Epithelial cell of proximal tubule (primary cell): Measurements from ENCODE around the gene ZNF529. TPM values are rescaled to one million over a fixed set of nuclear protein-coding genes. Genes with fewer than 3 reads are reported as not detected.

ENCODE experiments used
- DNase-seq: peaks from one replicate; pipeline ENCODE4 v3.0.0-alpha.2; 2011; ENCODE audit warnings: low read depth
- H3K4me3 ChIP-seq: 2 replicates; pipeline ENCODE4 v1.5.1; 2011; ENCODE audit warnings: low read depth, mild to moderate bottlenecking, low read length
- CTCF ChIP-seq: conservative IDR thresholded peaks from 2 replicates; pipeline ENCODE4 v1.5.1; 2012; ENCODE audit warnings: low read depth, mild to moderate bottlenecking, low read length
- total RNA-seq: library from RNA; depleted of rRNA; stranded (reverse); fragments of >200 nt; gene quantifications from 2 replicates; pipeline ENCODE4 v1.2.3, GENCODE V29; 2015

The ZNF529 gene
- total RNA-seq, 1 donor from 2014 or later, result 4.4 TPM

- TF ChIP-seq CTCF, result no peak
- no peak for DNase-seq
- H3K4me3 ChIP-seq, result peak overlapping the region; percentile 86
These were observed 1.6 kb upstream of the ZNF529 start for GRCh38 chr19:36574741-36575140.

- no peak for TF ChIP-seq CTCF
- H3K4me3 ChIP-seq, result peak overlapping the region; percentile 86
- DNase-seq, result no peak
These were observed 1.0 kb upstream of the ZNF529 start for GRCh38 chr19:36573895-36574720.

DNA sequence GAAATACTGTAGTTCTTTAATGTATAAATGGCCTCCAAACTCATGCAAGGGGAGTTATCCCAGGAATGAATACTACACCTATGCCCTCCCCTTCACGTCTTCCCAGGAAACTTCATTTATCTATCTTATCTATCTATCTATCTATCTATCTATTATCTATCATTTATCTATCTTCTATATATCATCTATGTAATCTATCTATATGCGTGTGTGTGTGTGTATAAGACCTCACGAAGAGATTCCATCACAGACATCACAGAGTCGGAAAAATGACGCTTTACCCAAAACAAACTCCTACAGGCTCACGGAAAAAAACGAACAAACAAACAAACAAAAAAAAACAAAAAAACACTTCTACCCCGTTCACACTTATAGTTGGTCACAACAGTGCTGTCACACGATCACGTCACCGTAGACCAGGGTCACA, 486 bp downstream of the ZNF529 start:
- no peak for DNase-seq
- no peak for TF ChIP-seq CTCF
- peak overlapping the region; percentile 86 for H3K4me3 ChIP-seq

DNA sequence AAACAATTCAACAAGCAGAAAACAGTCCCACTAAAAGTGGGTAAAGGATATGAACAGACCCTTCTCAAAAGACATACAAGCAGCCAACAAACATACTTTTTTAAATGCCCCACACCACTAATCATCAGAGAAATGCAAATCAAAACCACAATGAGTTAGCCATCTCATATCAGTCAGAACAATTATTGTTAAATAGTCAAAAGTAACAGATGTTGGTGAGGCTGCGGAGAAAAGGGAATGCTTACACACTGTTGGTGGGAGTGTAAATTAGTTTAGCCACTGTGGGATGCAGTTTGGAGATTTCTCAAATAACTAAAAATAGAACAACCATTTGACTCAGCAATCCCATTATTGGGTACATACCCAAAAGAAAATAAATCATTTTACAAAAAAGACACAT, 8.7 kb downstream of the ZNF529 start:
- DNase-seq, result no peak
- no peak for TF ChIP-seq CTCF
- no peak overlapping the region for H3K4me3 ChIP-seq

GRCh38 chr19:36547001-36547732, 25.9 kb downstream of the ZNF529 start:
- no peak for DNase-seq
- H3K4me3 ChIP-seq, result no peak overlapping the region
- TF ChIP-seq CTCF, result no peak

DNA sequence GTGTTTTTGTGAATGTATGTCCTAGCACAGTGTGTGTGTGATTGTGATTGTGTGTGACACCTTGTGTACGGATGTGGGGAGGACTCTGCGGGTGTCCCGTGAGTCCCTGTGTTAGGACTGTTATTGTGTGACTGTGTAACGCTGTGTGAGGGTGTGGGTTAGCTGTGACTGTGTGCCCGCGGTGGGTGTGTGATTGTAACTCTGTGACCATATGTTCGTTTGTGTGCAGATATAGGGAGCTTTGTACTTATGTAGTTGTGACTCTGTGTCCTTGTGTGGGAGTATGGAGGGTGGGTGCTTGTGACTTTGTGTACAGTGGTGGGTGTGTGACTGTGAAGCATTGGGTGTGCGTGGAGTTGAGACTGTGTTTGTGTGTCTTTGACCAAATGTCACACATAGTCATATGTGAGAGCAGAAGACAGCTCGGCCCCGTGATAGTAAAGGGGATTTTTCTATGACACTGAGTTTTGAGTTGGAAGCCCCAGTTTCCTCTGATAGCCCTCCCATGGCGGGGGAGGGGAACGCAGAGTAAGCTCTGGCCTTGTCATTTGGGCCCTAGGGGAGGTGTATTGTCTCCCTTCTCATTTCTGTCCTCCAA, 44.1 kb downstream of the ZNF529 start:
- no peak for TF ChIP-seq CTCF
- no peak for DNase-seq
- H3K4me3 ChIP-seq, result peak overlapping the region; percentile 72
